Mesodermal cell (in vitro differentiated cells): ENCODE measurements around the gene KLHDC7B.
"Not testable (repeated sequence)": the region's sequence is repeated elsewhere in the genome, so short reads cannot be mapped to it uniquely, and the experiment has no call there.

Source experiments
- H3K27ac ChIP-seq: 2 replicates; pipeline ENCODE4 v1.7.0; 2013; ENCODE audit warnings: mild to moderate bottlenecking, low read depth, low read length, moderate library complexity; ENCODE audit not compliant: severe bottlenecking
- H3K36me3 ChIP-seq: 2 replicates; pipeline ENCODE4 v1.7.1; 2013; ENCODE audit warnings: mild to moderate bottlenecking, low read length, moderate library complexity; ENCODE audit not compliant: control insufficient read depth, insufficient read depth
- H3K4me1 ChIP-seq: one replicate; pipeline ENCODE4 v1.7.1; 2013; ENCODE audit warnings: mild to moderate bottlenecking, low read length; ENCODE audit not compliant: insufficient read depth, control insufficient read depth, poor library complexity, severe bottlenecking
- H3K4me3 ChIP-seq: 2 replicates; pipeline ENCODE4 v1.7.0; 2013; ENCODE audit warnings: low read length, control low read depth, mild to moderate bottlenecking; ENCODE audit not compliant: insufficient read depth, poor library complexity, severe bottlenecking; ENCODE audit errors: extremely low read depth
- H3K9me3 ChIP-seq: 2 replicates; pipeline ENCODE4 v1.7.1; 2013; ENCODE audit warnings: mild to moderate bottlenecking, low read length, moderate library complexity; ENCODE audit not compliant: control insufficient read depth
- WGBS, 2 experiments: methylation state at CpG; one replicate each; pipeline ENCODE4 v1.1.5; 2013; ENCODE audit warnings: missing lambda C conversion rate in 2 of 2; ENCODE audit not compliant: insufficient coverage in 2 of 2; 5-methylcytosine and 5-hydroxymethylcytosine counted together

KLHDC7B gene

GRCh38 chr22:50530877-50531545 lies 14.7 kb upstream of the KLHDC7B start:
- Histone ChIP-seq H3K27ac (no peak overlapping the region), H3K36me3 (no peaks in the 10 kb centered on the region), H3K9me3 (no peaks in the 10 kb centered on the region), H3K4me1 (peaks cover 6% of the 10 kb centered on the region), H3K4me3 (peak overlapping the region; percentile 44)
- WGBS, 2 experiments: 13 to 16% methylated on average over 42 to 48 of the region's 53 CpGs

GRCh38 chr22:50531546-50531961 lies 14.1 kb upstream of the KLHDC7B start:
- WGBS, 2 experiments: 3 to 8% methylated on average over 36 to 38 of the region's 44 CpGs
- Histone ChIP-seq H3K36me3 (no peaks in the 10 kb centered on the region), H3K27ac (peak overlapping the region; percentile 53), H3K4me3 (peak overlapping the region; percentile 44), H3K9me3 (no peaks in the 10 kb centered on the region), H3K4me1 (peaks cover 6% of the 10 kb centered on the region)

- Histone ChIP-seq H3K4me3 (peak overlapping the region; percentile 44), H3K4me1 (peaks cover 6% of the 10 kb centered on the region), H3K27ac (peak overlapping the region; percentile 53), H3K9me3 (no peaks in the 10 kb centered on the region), H3K36me3 (no peaks in the 10 kb centered on the region)
- 5 to 6% methylated on average over 29 to 42 of the region's 56 CpGs for WGBS, 2 experiments
Measured at GRCh38 chr22:50531962-50532674, 13.6 kb upstream of the KLHDC7B start.

GRCh38 chr22:50532824-50533796 lies 12.6 kb upstream of the KLHDC7B start:
- H3K4me1 ChIP-seq: peaks cover 6% of the 10 kb centered on the region
- no peaks in the 10 kb centered on the region for H3K9me3 ChIP-seq
- 94% methylated on average over 12 to 13 of the region's 19 CpGs for WGBS, 2 experiments
- no peak overlapping the region for H3K4me3 ChIP-seq
- peak overlapping the region; percentile 53 for H3K27ac ChIP-seq
- H3K36me3 ChIP-seq: no peaks in the 10 kb centered on the region

- not testable (repeated sequence) for H3K9me3 ChIP-seq, H3K4me3 ChIP-seq, H3K4me1 ChIP-seq, H3K36me3 ChIP-seq
- peak overlapping the region; percentile 53 for H3K27ac ChIP-seq
- WGBS, 2 experiments: 77 to 80% methylated on average over 7 to 11 of the region's 21 CpGs
Measured at GRCh38 chr22:50533856-50534711, 11.6 kb upstream of the KLHDC7B start.

- Histone ChIP-seq H3K36me3 (no peaks in the 10 kb centered on the region), H3K4me1 (peaks cover 6% of the 10 kb centered on the region), H3K27ac (no peak overlapping the region), H3K4me3 (no peak overlapping the region), H3K9me3 (no peaks in the 10 kb centered on the region)
- 93 to 94% methylated on average over 3 to 5 of the region's 8 CpGs for WGBS, 2 experiments
Measured at GRCh38 chr22:50535113-50535512, 10.6 kb upstream of the KLHDC7B start.

GRCh38 chr22:50536226-50536625 lies 9.5 kb upstream of the KLHDC7B start:
- Histone ChIP-seq H3K36me3 (no peaks in the 10 kb centered on the region), H3K9me3 (no peaks in the 10 kb centered on the region), H3K27ac (no peak overlapping the region), H3K4me3 (no peak overlapping the region), H3K4me1 (peaks cover 3% of the 10 kb centered on the region)
- WGBS, 2 experiments: 94% methylated on average over 3 of the region's 3 CpGs

GRCh38 chr22:50537765-50538164 lies 7.9 kb upstream of the KLHDC7B start:
- no peaks in the 10 kb centered on the region for H3K36me3 ChIP-seq
- no peak overlapping the region for H3K4me3 ChIP-seq
- no peak overlapping the region for H3K27ac ChIP-seq
- WGBS, 2 experiments: 90 to 94% methylated on average over 9 to 13 of the region's 13 CpGs
- no peaks in the 10 kb centered on the region for H3K4me1 ChIP-seq
- no peaks in the 10 kb centered on the region for H3K9me3 ChIP-seq

GRCh38 chr22:50540381-50540780 lies 5.3 kb upstream of the KLHDC7B start:
- Histone ChIP-seq H3K27ac (no peak overlapping the region), H3K4me3 (no peak overlapping the region), H3K4me1 (peaks cover 4% of the 10 kb centered on the region)

GRCh38 chr22:50541667-50542026 lies 4.1 kb upstream of the KLHDC7B start:
- not testable (repeated sequence) for H3K9me3 ChIP-seq, H3K4me1 ChIP-seq, H3K36me3 ChIP-seq, H3K27ac ChIP-seq, H3K4me3 ChIP-seq
- WGBS, 2 experiments: 90 to 96% methylated on average over 3 to 5 of the region's 5 CpGs

More at GRCh38 chr22:50540381-50540780, 5.3 kb upstream of the KLHDC7B start:
- Histone ChIP-seq H3K9me3 (no peaks in the 10 kb centered on the region), H3K36me3 (no peaks in the 10 kb centered on the region)
- 84 to 91% methylated on average over 9 of the region's 10 CpGs for WGBS, 2 experiments
